NCI-H2107 treated with DMSO at 0.1 percent for 48 hours (cell line): ENCODE data around the gene GABRB2.
"Not testable (repeated sequence)": the region's sequence is repeated elsewhere in the genome, so short reads cannot be mapped to it uniquely, and the experiment has no call there.

Source experiments
- DNase-seq: peaks from one replicate; lab custom pipeline; 2025; ENCODE audit not compliant: unreplicated experiment; lab: John Stamatoyannopoulos, UW

GABRB2 gene

GRCh38 chr5:161546470-161547301, at the start of gene GABRB2:
Gene GABRB2, minus strand, starts transcription at chr5:161546725. Its CDS starts 82 bp downstream, at chr5:161546643.
- DNase-seq = no peak

- no peak for DNase-seq
Measured at GRCh38 chr5:161585798-161586197, 39.3 kb upstream of the GABRB2 start.

- DNase-seq = no peak
Measured at GRCh38 chr5:161580621-161581020, 34.1 kb upstream of the GABRB2 start.

- no peak for DNase-seq
Measured at GRCh38 chr5:161572914-161573313, 26.4 kb upstream of the GABRB2 start.

- no peak for DNase-seq
Measured at GRCh38 chr5:161566081-161566480, 19.6 kb upstream of the GABRB2 start.

- no peak for DNase-seq
Measured at GRCh38 chr5:161562446-161562845, 15.9 kb upstream of the GABRB2 start.

- no peak for DNase-seq
Measured at GRCh38 chr5:161549106-161549505, 2.6 kb upstream of the GABRB2 start.

GRCh38 chr5:161548487-161549094, 2.1 kb upstream of the GABRB2 start:
- DNase-seq = no peak

- DNase-seq = no peak
Measured at GRCh38 chr5:161547738-161548486, 1.4 kb upstream of the GABRB2 start.

- DNase-seq = no peak
Measured at GRCh38 chr5:161547406-161547737, 847 bp upstream of the GABRB2 start.

- no peak for DNase-seq
Measured at GRCh38 chr5:161546095-161546469, 443 bp downstream of the GABRB2 start.

- no peak for DNase-seq
Measured at GRCh38 chr5:161545344-161546094, 1.0 kb downstream of the GABRB2 start.

- no peak for DNase-seq
Measured at GRCh38 chr5:161544350-161544765, 2.2 kb downstream of the GABRB2 start.

GRCh38 chr5:161539016-161539415, 7.5 kb downstream of the GABRB2 start:
- DNase-seq = no peak

- no peak for DNase-seq
Measured at GRCh38 chr5:161535762-161536161, 10.8 kb downstream of the GABRB2 start.

- DNase-seq = no peak
Measured at GRCh38 chr5:161530700-161531099, 15.8 kb downstream of the GABRB2 start.

GRCh38 chr5:161513942-161514341, 32.6 kb downstream of the GABRB2 start:
- no peak for DNase-seq

- DNase-seq = no peak
Measured at GRCh38 chr5:161507591-161507990, 38.9 kb downstream of the GABRB2 start.

- DNase-seq = not testable (repeated sequence)
Measured at GRCh38 chr5:161505160-161505559, 41.4 kb downstream of the GABRB2 start.

- DNase-seq = no peak
Measured at GRCh38 chr5:161498531-161498930, 48.0 kb downstream of the GABRB2 start.

- no peak for DNase-seq
Measured at GRCh38 chr5:161483721-161484120, 62.8 kb downstream of the GABRB2 start.
